ENCODE data around the gene TGIF1.
"Not testable (repeated sequence)": the region's sequence is repeated elsewhere in the genome, so short reads cannot be mapped to it uniquely, and the experiment has no call there.

Gene TGIF1

GRCh38 chr18:3457261-3457724 is 7.3 kb downstream of the TGIF1 start:
- no peak for DNase-seq

- DNase-seq: no peak
Measured at GRCh38 chr18:3458378-3458777, 8.4 kb downstream of the TGIF1 start.

- no peak for DNase-seq
Measured at GRCh38 chr18:3458952-3459853, 9.2 kb downstream of the TGIF1 start.

GRCh38 chr18:3460823-3461398 is 10.9 kb downstream of the TGIF1 start:
- DNase-seq: no peak

- DNase-seq: no peak
Measured at GRCh38 chr18:3461704-3462103, 11.7 kb downstream of the TGIF1 start.

GRCh38 chr18:3463051-3463450 is 13.1 kb downstream of the TGIF1 start:
- no peak for DNase-seq

GRCh38 chr18:3466045-3466444 is 16.1 kb downstream of the TGIF1 start:
- DNase-seq: no peak

GRCh38 chr18:3466872-3467271 is 16.9 kb downstream of the TGIF1 start:
- no peak for DNase-seq

- DNase-seq: no peak
Measured at GRCh38 chr18:3468066-3468705, 18.2 kb downstream of the TGIF1 start.

GRCh38 chr18:3468833-3469232 is 18.9 kb downstream of the TGIF1 start:
- no peak for DNase-seq

- no peak for DNase-seq
Measured at GRCh38 chr18:3471141-3471648, 21.2 kb downstream of the TGIF1 start.

- DNase-seq: not testable (repeated sequence)
Measured at GRCh38 chr18:3472121-3472520, 22.1 kb downstream of the TGIF1 start.

GRCh38 chr18:3472681-3473544 is 22.9 kb downstream of the TGIF1 start:
- no peak for DNase-seq

GRCh38 chr18:3478262-3478978 is 28.4 kb downstream of the TGIF1 start:
- DNase-seq: no peak

GRCh38 chr18:3479978-3480509 is 30.1 kb downstream of the TGIF1 start:
- DNase-seq: no peak

- no peak for DNase-seq
Measured at GRCh38 chr18:3480827-3481573, 31.0 kb downstream of the TGIF1 start.

GRCh38 chr18:3481696-3482210 is 31.8 kb downstream of the TGIF1 start:
- no peak for DNase-seq

GRCh38 chr18:3482258-3482657 is 32.3 kb downstream of the TGIF1 start:
- no peak for DNase-seq

- DNase-seq: no peak
Measured at GRCh38 chr18:3485153-3486149, 35.5 kb downstream of the TGIF1 start.

All from NCI-H187 (cell line).